Hepatocyte (in vitro differentiated cells): Measurements from ENCODE around the gene ZNF518B. TPM values are rescaled to one million over a fixed set of nuclear protein-coding genes. Genes with fewer than 3 reads are reported as not detected.

Experiments used
- DNase-seq: peaks from one replicate; pipeline ENCODE4 v3.0.0-alpha.2; 2016; ENCODE audit warnings: low spot score
- H2AFZ ChIP-seq: fragments of 200-600 bp; sonication (generic); 2 replicates; pipeline ENCODE4 v1.6.0; 2016; ENCODE audit warnings: antibody characterized with exemption, mild to moderate bottlenecking
- H3K27ac ChIP-seq: fragments of 200-600 bp; sonication (generic); 2 replicates; pipeline ENCODE4 v1.5.1; 2016; ENCODE audit warnings: mild to moderate bottlenecking
- H3K27me3 ChIP-seq: fragments of 200-600 bp; sonication (generic); 2 replicates; pipeline ENCODE4 v1.6.1; 2016
- H3K36me3 ChIP-seq: fragments of 200-600 bp; sonication (generic); replicated peaks from 2 replicates; pipeline ENCODE4 v1.5.1; 2016; ENCODE audit warnings: low read depth; ENCODE audit not compliant: insufficient read depth
- H3K4me1 ChIP-seq: fragments of 200-600 bp; sonication (generic); 2 replicates; pipeline ENCODE4 v1.5.1; 2016; ENCODE audit warnings: mild to moderate bottlenecking, moderate library complexity; ENCODE audit not compliant: insufficient read depth
- H3K4me2 ChIP-seq: fragments of 200-600 bp; sonication (generic); 2 replicates; pipeline ENCODE4 v1.6.0; 2016
- H3K4me3 ChIP-seq: fragments of 200-600 bp; sonication (generic); 2 replicates; pipeline ENCODE4 v1.5.1; 2016; ENCODE audit warnings: mild to moderate bottlenecking
- H3K79me2 ChIP-seq: fragments of 200-600 bp; sonication (generic); 2 replicates; pipeline ENCODE4 v1.6.0; 2017; ENCODE audit warnings: mild to moderate bottlenecking
- H3K9me2 ChIP-seq: fragments of 200-600 bp; sonication (generic); replicated peaks from 2 replicates; pipeline ENCODE4 v1.6.0; 2017; ENCODE audit warnings: mild to moderate bottlenecking; ENCODE audit not compliant: insufficient read depth
- H3K9me3 ChIP-seq: fragments of 200-600 bp; sonication (generic); 2 replicates; pipeline ENCODE4 v1.5.1; 2016; ENCODE audit warnings: low read depth, mild to moderate bottlenecking
- H4K20me1 ChIP-seq: fragments of 200-600 bp; sonication (generic); 2 replicates; pipeline ENCODE4 v1.6.0; 2016; ENCODE audit warnings: mild to moderate bottlenecking; ENCODE audit not compliant: insufficient read depth, poor library complexity, severe bottlenecking
- CTCF ChIP-seq: fragments of 200-600 bp; sonication (generic); IDR thresholded peaks from 2 replicates; pipeline ENCODE4 v1.5.1; 2016; ENCODE audit warnings: antibody characterized with exemption, mild to moderate bottlenecking; ENCODE audit not compliant: poor library complexity
- EZH2 ChIP-seq: fragments of 200-600 bp; sonication (generic); IDR thresholded peaks from 2 replicates; pipeline ENCODE4 v1.6.1; 2016; ENCODE audit warnings: antibody characterized with exemption, mild to moderate bottlenecking, borderline replicate concordance
- EZH2phosphoT487 ChIP-seq: fragments of 200-600 bp; sonication (generic); IDR thresholded peaks from one replicate; pipeline ENCODE4 v1.6.1; 2018; ENCODE audit warnings: antibody characterized with exemption, mild to moderate bottlenecking, low read depth, moderate library complexity; ENCODE audit not compliant: unreplicated experiment, severe bottlenecking
- WGBS: methylation state at CpG from one replicate; pipeline ENCODE4 v1.1.6; 2016; ENCODE audit warnings: low lambda C conversion rate; ENCODE audit errors: missing lambda C conversion rate; 5-methylcytosine and 5-hydroxymethylcytosine counted together
- polyA plus RNA-seq: library from polyadenylated mRNA; unstranded; fragments of >200 nt; fragmentation: Nextera tagmentation; extraction: Ambion mirVana; gene quantifications from 2 replicates; pipeline ENCODE4 v1.2.1, GENCODE V29; 2016
- total RNA-seq: library from RNA; depleted of rRNA; stranded (reverse); fragments of >200 nt; gene quantifications from 2 replicates; pipeline ENCODE4 v1.2.3, GENCODE V29; 2014

The ZNF518B gene
- total and polyA plus RNA-seq, 2 experiments from 2014 or later = 13.1 to 59.3 TPM

DNA sequence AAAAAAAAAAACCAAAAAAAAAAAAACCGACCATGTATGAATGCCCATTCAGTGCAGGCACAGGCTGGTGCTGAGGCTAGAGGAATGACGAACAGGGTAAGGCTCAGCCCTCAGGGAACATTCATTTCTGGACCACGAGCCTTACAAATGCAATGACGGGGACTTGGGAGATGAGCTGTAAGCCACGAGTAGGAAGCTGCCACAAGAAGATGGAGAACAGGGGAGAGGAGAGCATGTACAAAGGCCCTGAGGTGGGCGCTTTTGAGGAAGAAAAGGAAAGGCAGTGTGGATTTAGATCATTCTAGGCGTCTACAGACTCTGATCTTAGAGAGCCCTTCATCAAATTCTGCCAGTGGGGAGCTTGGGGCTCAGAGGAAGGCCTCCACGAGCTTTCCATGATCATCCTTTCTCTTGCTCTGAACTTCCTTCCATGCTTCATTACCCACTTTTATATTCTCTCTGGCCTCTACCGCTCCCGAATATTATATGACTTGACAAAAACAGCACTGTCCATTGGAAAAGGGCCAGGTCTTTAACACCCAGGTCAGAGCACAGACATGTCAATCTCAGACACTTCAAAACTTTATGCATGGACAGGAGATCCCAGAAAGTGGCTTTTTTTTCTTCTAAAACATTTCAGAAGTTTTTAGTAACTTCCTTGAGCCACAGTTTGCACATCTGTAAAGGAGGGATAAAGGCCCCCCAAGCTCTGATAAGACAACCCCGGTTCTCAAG is 3.3 kb upstream of the ZNF518B start:
- Histone ChIP-seq H3K27ac (no peak overlapping the region), H3K27me3 (peaks cover 16% of the 10 kb centered on the region), H3K4me2 (peak overlapping the region; percentile 100), H3K4me3 (no peak overlapping the region), H3K9me3 (no peaks in the 10 kb centered on the region), H3K79me2 (peaks cover 14% of the 10 kb centered on the region), H3K9me2 (no peaks in the 10 kb centered on the region), H2AFZ (no peak overlapping the region), H3K36me3 (no peaks in the 10 kb centered on the region), H3K4me1 (peaks cover 22% of the 10 kb centered on the region), H4K20me1 (no peaks in the 10 kb centered on the region)
- no peak for DNase-seq
- no peak for TF ChIP-seq EZH2
- TF ChIP-seq EZH2phosphoT487 = no peak
- no peak for TF ChIP-seq CTCF
- WGBS = 94% methylated on average over 10 of the region's 11 CpGs

- Histone ChIP-seq H3K36me3 (no peaks in the 10 kb centered on the region), H3K27me3 (peaks cover 16% of the 10 kb centered on the region), H3K27ac (no peak overlapping the region), H3K4me1 (peaks cover 22% of the 10 kb centered on the region), H3K9me2 (no peaks in the 10 kb centered on the region), H3K9me3 (no peaks in the 10 kb centered on the region), H2AFZ (no peak overlapping the region), H4K20me1 (no peaks in the 10 kb centered on the region), H3K4me2 (no peak overlapping the region), H3K4me3 (no peak overlapping the region), H3K79me2 (peaks cover 26% of the 10 kb centered on the region)
- no peak for TF ChIP-seq EZH2phosphoT487
- no peak for TF ChIP-seq EZH2
- no peak for TF ChIP-seq CTCF
- 88% methylated on average over 8 of the region's 8 CpGs for WGBS
- DNase-seq = no peak
Measured at GRCh38 chr4:10459305-10459704, 2.1 kb upstream of the ZNF518B start.

DNA sequence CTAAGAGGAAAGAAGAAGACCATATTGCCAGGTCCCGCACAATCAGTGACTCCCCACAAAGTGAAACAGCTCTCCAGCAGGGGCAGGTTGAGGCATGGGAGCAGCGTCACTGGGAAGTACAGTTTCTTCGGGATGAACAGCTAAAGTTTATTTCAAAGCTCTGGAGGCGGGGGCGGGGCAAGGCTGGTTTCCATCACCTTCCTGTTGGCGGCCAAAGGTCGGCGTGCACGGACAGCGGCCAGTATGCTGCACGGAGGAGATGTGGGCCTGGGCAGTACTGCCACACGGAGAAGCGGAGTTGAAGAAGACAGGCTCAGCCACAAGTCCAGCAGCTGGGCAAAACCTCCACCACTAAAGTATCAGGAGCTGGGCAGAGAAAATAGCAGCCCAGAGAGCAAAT is 951 bp upstream of the ZNF518B start:
- Histone ChIP-seq H3K27me3 (peaks cover 16% of the 10 kb centered on the region), H3K4me3 (no peak overlapping the region), H3K9me3 (no peaks in the 10 kb centered on the region), H3K27ac (no peak overlapping the region), H3K36me3 (no peaks in the 10 kb centered on the region), H4K20me1 (no peaks in the 10 kb centered on the region), H3K79me2 (peaks cover 37% of the 10 kb centered on the region), H3K4me1 (peaks cover 22% of the 10 kb centered on the region), H3K9me2 (no peaks in the 10 kb centered on the region), H3K4me2 (peak overlapping the region; percentile 94), H2AFZ (peak overlapping the region; percentile 99)
- peak; percentile 24 for DNase-seq
- WGBS = 60% methylated on average over 13 of the region's 13 CpGs
- no peak for TF ChIP-seq CTCF
